ENCODE measurements around the gene EIF4G3. TPM values are rescaled to one million over a fixed set of nuclear protein-coding genes. Genes with fewer than 3 reads are reported as not detected.
"Not testable (repeated sequence)": the region's sequence is repeated elsewhere in the genome, so short reads cannot be mapped to it uniquely, and the experiment has no call there.

EIF4G3 gene
- total RNA-seq, 1 donor, result 23.0 TPM

DNA sequence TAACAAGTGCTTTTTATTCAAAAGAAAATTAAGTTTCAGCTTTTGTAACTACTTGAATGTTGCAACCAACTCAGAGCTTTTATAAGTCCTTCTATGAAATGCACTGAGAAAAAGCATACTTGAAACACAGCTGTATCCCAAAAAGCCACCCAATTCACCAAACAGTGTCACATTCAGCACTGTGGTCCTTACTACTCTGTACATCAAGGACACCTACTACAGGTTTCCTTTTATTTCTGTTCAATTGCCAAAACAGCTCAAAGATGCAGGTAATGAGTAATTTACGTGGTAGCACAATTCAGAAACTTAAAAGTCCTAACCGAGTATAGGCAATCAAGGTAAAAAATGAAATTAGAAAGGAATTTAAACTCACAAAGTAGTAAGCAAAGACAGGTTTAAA is 2.5 kb downstream of the EIF4G3 start:
- no peaks in the 10 kb centered on the region for H3K27me3 ChIP-seq (ENCODE audit: insufficient read depth, low read length)
- H3K9me3 ChIP-seq (ENCODE audit: low read depth, low read length), result no peaks in the 10 kb centered on the region
- H3K4me3 ChIP-seq (ENCODE audit: low read length), result no peak overlapping the region
- peaks cover 24% of the 10 kb centered on the region for H3K4me1 ChIP-seq (ENCODE audit: insufficient read depth, low read length)

DNA sequence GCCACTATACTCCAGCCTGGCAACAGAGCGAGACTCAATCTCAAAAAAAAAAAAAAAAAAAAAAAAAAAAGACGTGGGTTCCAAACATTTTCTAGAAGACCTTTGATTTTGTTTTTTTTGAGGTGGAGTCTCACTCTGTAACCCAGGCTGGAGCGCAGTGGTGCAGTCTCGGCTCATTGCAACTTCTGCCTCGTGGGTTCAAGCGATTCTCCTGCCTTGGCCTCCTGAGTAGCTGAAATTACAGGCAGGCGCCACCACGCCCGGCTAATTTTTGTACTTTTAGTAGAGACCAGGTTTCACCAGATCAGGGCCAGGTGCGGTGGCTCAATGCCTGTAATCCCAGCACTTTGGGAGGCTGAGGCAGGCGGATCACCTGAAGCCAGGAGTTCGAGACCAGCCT is 3.6 kb downstream of the EIF4G3 start:
- H3K4me3 ChIP-seq (ENCODE audit: low read length); H3K27me3 ChIP-seq (ENCODE audit: insufficient read depth, low read length); H3K9me3 ChIP-seq (ENCODE audit: low read depth, low read length): not testable (repeated sequence)
- peaks cover 24% of the 10 kb centered on the region for H3K4me1 ChIP-seq (ENCODE audit: insufficient read depth, low read length)

DNA sequence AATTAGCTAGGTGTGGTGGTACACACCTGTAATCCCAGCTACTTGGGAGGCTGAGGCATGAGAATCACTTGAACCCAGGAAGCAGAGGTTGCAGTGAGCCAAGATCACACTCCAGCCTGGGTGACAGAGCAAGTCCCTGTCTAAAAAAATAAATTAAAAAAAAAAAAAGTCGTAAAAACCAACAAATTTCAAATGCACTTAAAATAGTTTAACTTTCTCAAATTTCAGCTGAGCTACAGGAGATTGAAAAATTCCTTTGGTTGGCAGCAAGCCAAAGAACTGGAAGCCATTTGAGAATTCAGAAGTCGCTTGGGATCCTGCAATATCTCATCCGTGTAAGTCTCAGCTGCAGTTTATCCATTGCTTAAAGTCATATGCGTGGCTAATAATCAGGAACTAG is 5.9 kb downstream of the EIF4G3 start:
- peaks cover 24% of the 10 kb centered on the region for H3K4me1 ChIP-seq (ENCODE audit: insufficient read depth, low read length)
- not testable (repeated sequence) for H3K9me3 ChIP-seq (ENCODE audit: low read depth, low read length); H3K4me3 ChIP-seq (ENCODE audit: low read length); H3K27me3 ChIP-seq (ENCODE audit: insufficient read depth, low read length)

DNA sequence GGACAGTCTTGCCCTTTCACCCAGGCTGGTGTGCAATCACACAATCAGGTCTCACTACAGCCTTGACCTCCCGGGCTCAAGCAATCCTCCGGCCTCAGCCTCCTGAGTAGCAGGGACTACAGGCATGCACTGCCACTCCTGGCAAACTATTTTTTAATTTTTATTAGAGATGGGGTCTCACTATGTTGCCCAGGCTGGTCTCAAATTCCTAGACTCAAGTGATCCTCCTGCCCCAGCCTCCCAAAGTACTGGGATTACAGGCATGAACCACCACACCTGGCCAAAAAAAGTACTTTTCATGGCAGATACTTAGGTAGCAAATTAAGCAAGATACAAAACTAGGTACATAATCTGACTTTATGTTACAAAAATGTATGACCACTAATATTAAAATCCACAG is 8.3 kb downstream of the EIF4G3 start:
- Histone ChIP-seq H3K9me3 (ENCODE audit: low read depth, low read length) (no peaks in the 10 kb centered on the region), H3K27me3 (ENCODE audit: insufficient read depth, low read length) (no peaks in the 10 kb centered on the region), H3K4me1 (ENCODE audit: insufficient read depth, low read length) (peaks cover 13% of the 10 kb centered on the region), H3K4me3 (ENCODE audit: low read length) (no peak overlapping the region)

DNA sequence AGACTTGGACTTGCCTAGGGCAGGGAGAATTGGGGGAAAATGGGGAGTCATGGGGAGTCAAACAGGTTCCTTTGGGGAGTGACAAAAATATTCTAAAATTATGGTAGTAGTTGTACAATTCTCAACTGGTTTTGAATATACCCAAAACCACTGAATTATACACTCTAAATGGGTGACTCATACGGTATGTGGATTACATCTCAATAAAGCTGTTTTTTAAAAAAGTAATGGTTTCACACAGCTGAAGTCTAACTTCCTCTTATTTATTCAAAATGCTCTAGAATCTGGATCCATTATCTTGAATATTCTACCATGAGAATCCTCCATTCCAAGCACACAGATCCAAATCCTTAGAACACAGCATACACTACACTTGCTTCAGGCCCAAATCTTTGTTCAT is 11.1 kb downstream of the EIF4G3 start:
- Histone ChIP-seq H3K4me1 (ENCODE audit: insufficient read depth, low read length) (peaks cover 13% of the 10 kb centered on the region), H3K9me3 (ENCODE audit: low read depth, low read length) (no peaks in the 10 kb centered on the region), H3K4me3 (ENCODE audit: low read length) (no peak overlapping the region), H3K27me3 (ENCODE audit: insufficient read depth, low read length) (no peaks in the 10 kb centered on the region)

DNA sequence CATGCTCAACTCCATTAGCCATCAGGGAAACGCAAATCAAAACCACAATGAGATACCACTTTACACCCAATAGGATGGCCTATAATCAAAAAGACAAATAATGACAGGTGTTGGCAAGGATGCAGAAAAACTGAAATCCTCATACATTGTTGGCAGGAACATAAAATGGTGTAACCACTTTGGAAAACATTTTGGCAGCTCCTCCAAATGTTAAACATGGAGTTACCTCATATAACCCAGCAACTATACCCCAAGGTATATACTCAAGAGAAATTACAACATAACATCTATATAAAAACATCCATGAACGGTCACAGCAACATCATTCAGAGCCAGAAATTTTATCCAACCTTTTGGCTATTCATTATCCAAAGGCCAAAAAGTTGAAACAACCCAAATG is 11.6 kb downstream of the EIF4G3 start:
- Histone ChIP-seq H3K4me1 (ENCODE audit: insufficient read depth, low read length) (peaks cover 13% of the 10 kb centered on the region), H3K4me3 (ENCODE audit: low read length) (no peak overlapping the region), H3K27me3 (ENCODE audit: insufficient read depth, low read length) (no peaks in the 10 kb centered on the region), H3K9me3 (ENCODE audit: low read depth, low read length) (no peaks in the 10 kb centered on the region)

DNA sequence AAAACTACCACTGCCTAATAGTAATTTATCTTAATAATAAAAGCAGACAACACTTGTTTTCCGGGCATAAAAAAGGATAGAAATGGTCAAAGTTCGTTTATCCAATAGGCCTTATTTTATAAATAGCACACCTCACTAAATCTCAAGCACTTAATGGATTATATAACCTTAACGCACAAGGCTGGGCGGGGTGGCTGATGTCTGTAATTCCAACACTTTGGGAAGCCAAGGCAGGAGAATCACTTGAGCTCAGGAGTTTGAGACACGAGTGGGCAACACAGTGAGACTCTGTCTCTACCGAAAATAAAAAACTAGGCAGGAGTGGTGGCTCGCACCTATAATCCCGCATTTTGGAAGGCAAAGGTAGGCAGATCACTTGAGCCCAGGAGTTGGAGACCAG is 12.4 kb downstream of the EIF4G3 start:
- no peaks in the 10 kb centered on the region for H3K27me3 ChIP-seq (ENCODE audit: insufficient read depth, low read length)
- no peak overlapping the region for H3K4me3 ChIP-seq (ENCODE audit: low read length)
- no peaks in the 10 kb centered on the region for H3K9me3 ChIP-seq (ENCODE audit: low read depth, low read length)
- peaks cover 13% of the 10 kb centered on the region for H3K4me1 ChIP-seq (ENCODE audit: insufficient read depth, low read length)

DNA sequence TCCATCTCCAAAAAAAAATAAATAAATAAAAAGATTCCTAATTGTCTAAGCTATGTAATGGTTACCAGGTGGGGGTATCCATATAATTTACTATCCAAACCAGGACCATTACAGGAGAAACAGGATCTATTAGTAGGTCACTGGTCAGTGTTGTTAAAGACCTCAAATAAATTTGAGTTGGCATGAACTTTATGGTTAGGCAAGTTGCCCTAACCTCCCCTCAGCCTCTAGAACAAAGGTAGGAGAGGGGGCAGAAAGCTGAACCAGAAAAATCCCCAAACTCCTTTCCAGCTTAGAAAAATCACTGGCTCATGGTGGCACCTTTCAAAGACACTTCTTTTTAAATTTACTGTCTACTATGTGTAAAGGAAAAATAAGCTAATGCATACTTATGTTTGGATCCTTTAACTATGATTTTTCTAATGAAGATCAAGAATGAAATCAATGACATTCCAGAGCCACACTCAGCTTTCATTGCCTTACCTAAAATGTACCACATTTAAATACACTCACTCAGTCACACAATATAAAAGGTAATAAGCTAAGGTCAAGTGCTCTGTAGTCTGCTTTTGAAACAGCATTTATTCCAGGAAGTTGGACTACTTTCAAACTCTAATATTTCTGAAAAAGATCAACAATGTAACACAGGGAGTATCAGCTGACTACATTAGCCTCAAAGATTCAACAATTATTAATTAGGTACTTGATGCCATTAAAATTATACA is 13.8 kb downstream of the EIF4G3 start:
- Histone ChIP-seq H3K4me3 (ENCODE audit: low read length) (no peak overlapping the region), H3K4me1 (ENCODE audit: insufficient read depth, low read length) (peaks cover 13% of the 10 kb centered on the region), H3K9me3 (ENCODE audit: low read depth, low read length) (no peaks in the 10 kb centered on the region), H3K27me3 (ENCODE audit: insufficient read depth, low read length) (no peaks in the 10 kb centered on the region)

DNA sequence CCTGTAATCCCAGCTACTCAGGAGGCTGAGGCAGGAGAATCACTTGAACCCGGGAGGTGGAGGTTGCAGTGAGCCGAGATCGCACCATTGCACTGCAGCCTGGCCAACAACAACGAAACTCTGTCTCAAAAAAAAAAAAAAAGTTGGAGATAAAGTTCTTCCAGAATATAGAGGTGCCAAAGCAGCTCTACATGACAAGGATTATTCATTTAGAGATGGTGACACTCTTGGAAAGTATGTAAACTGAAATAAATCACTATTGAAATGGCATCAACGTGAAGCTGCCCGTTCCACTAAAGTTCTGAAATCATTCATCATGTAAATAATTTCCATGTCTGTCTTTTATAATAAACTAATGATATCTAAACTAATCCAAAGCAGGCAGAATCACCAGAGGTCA is 14.9 kb downstream of the EIF4G3 start:
- no peaks in the 10 kb centered on the region for H3K27me3 ChIP-seq (ENCODE audit: insufficient read depth, low read length)
- H3K4me1 ChIP-seq (ENCODE audit: insufficient read depth, low read length), result peaks cover 18% of the 10 kb centered on the region
- no peaks in the 10 kb centered on the region for H3K9me3 ChIP-seq (ENCODE audit: low read depth, low read length)
- H3K4me3 ChIP-seq (ENCODE audit: low read length), result no peak overlapping the region

DNA sequence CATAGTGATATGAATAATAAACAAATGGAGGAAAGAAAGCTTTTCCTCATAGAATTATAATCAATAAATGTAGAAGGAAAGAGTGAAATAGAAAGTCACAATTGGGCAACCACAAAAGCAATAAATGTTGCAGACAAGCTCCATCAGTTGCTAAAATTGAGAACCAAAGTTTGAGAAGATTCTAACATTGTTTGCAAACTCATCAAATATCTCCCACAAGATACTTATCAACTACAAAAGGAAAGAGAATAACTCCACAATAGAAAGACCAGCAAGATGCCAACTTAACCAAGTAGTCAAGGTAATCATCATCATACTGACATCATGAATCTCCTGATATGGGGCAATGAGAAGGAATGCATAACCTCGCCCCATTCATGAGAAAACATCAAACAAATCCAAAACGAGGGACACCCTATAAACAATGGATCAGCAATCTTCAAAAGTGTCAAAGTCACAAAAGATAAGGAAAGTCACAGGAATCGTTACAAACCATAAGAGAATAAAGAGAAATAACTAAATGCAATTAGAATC is 16.4 kb downstream of the EIF4G3 start:
- H3K27me3 ChIP-seq (ENCODE audit: insufficient read depth, low read length), result no peaks in the 10 kb centered on the region
- H3K4me3 ChIP-seq (ENCODE audit: low read length), result no peak overlapping the region
- peaks cover 13% of the 10 kb centered on the region for H3K4me1 ChIP-seq (ENCODE audit: insufficient read depth, low read length)
- no peaks in the 10 kb centered on the region for H3K9me3 ChIP-seq (ENCODE audit: low read depth, low read length)

DNA sequence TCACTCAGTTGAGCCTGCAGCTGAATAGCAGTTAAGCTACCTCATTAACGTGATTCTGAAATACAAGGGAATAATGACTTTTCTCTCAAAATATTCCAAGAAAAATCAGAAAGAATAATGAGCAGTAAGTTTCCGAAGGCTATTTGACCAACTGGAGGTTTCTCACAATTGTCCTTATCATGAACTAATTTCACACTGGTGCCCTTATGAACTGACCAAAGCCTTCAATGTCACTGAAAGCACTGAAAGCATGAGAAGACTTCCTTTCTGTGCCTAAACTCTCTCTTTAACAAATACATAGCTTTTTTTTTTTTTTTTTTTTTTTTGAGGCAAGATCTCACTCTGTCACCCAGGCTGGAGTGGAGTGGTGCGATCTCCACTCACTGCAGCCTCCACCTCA is 18.8 kb downstream of the EIF4G3 start:
- H3K9me3 ChIP-seq (ENCODE audit: low read depth, low read length), result no peaks in the 10 kb centered on the region
- H3K4me1 ChIP-seq (ENCODE audit: insufficient read depth, low read length), result peaks cover 9% of the 10 kb centered on the region
- H3K27me3 ChIP-seq (ENCODE audit: insufficient read depth, low read length), result no peaks in the 10 kb centered on the region
- H3K4me3 ChIP-seq (ENCODE audit: low read length), result no peak overlapping the region

DNA sequence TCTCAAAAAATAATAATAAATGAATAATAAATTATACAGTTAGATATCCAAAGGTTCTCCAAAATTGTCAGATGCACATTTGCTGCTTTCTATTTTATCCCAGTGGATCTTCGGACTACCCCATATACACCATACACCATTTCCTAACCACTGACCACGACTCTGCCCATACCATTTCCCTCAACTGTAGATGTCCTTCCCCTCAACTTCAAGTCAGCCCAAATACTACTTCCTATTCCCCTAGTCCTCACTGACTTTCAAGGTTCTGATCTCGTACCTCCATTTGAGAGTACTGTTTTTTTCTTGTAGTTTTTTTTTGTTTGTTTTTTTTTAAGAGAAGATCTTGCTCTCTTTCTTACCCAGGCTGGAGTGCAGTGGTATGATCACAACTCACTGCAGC is 19.6 kb downstream of the EIF4G3 start:
- Histone ChIP-seq H3K9me3 (ENCODE audit: low read depth, low read length) (no peaks in the 10 kb centered on the region), H3K4me1 (ENCODE audit: insufficient read depth, low read length) (peaks cover 9% of the 10 kb centered on the region), H3K27me3 (ENCODE audit: insufficient read depth, low read length) (no peaks in the 10 kb centered on the region), H3K4me3 (ENCODE audit: low read length) (no peak overlapping the region)

DNA sequence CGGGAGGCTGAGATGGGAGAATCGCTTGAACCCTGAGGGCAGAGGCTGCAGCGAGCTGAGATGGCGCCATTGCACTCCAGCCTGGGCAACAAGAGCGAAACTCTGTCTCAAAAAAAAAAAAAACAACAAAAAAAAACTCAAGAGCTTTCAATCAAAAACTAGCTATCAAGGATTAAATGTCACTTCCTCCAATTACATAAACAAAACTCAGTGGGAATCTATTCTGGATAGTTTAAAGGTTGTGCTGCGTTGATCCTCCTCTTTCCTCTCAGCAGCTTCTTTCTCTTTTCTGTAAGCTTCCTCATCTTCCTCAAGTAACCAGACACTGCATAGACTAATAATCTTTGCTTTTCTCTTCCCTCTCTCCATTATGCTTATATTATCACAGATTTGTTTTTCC is 20.7 kb downstream of the EIF4G3 start:
- H3K27me3 ChIP-seq (ENCODE audit: insufficient read depth, low read length), result no peaks in the 10 kb centered on the region
- no peak overlapping the region for H3K4me3 ChIP-seq (ENCODE audit: low read length)
- H3K4me1 ChIP-seq (ENCODE audit: insufficient read depth, low read length), result peaks cover 9% of the 10 kb centered on the region
- no peaks in the 10 kb centered on the region for H3K9me3 ChIP-seq (ENCODE audit: low read depth, low read length)

DNA sequence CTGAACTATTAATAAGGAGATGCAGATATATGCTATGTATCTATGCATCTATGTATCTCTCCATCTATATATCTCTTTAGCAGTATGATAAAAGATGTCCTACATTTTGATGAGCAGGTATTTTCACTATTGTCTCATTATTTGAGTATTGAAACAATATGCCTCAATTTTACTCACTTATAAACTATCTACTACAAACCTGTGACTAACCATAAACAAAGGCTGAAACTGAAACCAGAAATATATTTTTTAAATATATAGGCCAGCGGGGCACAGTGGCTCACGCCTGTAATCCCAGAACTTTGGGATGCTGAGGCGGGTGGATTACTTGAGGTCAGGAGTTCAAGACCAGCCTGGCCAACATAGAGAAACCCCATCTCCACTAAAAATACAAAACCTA is 22.0 kb downstream of the EIF4G3 start:
- no peaks in the 10 kb centered on the region for H3K9me3 ChIP-seq (ENCODE audit: low read depth, low read length)
- H3K27me3 ChIP-seq (ENCODE audit: insufficient read depth, low read length), result no peaks in the 10 kb centered on the region
- H3K4me3 ChIP-seq (ENCODE audit: low read length), result no peak overlapping the region
- peaks cover 14% of the 10 kb centered on the region for H3K4me1 ChIP-seq (ENCODE audit: insufficient read depth, low read length)

DNA sequence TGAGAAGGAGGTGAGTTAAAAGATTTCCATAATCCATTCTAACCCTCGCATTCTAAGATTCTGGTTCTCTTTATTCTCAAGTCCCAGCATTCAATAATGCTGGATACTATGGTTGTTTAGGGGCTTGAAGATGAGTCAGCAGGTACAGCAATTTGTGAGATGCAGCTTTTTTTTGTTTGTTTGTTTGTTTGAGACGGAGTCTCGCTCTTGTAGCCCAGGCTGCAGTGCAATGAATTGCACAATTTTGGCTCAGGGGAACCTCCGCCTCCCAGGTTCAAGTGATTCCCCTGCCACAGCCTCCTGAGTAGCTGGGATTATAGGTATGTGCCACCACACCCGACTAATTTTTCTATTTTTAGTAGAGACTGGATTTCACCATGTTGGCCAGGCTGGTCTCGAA is 23.3 kb downstream of the EIF4G3 start:
- Histone ChIP-seq H3K4me1 (ENCODE audit: insufficient read depth, low read length) (peaks cover 16% of the 10 kb centered on the region), H3K4me3 (ENCODE audit: low read length) (no peak overlapping the region), H3K9me3 (ENCODE audit: low read depth, low read length) (no peaks in the 10 kb centered on the region), H3K27me3 (ENCODE audit: insufficient read depth, low read length) (no peaks in the 10 kb centered on the region)

DNA sequence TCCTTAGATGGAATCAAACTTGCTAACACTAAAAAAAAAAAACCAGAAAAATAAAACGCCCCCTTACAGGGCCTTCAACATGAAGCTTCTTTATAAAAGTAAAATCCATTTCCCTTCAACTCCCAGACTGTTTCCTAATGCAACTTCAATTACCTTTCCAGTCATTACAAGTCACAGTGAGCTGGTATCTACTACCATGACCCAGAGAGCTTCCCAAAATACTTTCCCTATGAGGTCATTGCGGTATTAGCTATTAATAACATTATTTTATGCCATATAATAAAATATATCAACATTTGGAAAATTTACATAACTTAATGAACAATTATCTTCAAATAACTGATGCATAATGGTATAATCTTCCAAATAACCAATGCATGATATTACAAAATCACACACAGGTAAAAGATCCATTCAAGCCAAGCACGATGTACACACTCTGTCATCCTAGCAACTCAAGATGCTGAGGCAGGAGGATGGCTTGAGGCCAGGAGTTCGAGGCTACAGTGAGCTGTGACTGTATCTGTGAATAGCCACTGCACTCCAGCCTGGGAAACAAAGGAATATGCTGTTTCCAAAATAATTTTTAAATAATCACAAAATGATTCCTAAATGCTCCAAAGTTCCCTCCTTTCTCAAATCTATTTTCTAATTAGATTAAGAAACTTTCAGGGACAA is 24.1 kb downstream of the EIF4G3 start:
- Histone ChIP-seq H3K4me1 (ENCODE audit: insufficient read depth, low read length) (peaks cover 16% of the 10 kb centered on the region), H3K4me3 (ENCODE audit: low read length) (no peak overlapping the region), H3K9me3 (ENCODE audit: low read depth, low read length) (no peaks in the 10 kb centered on the region), H3K27me3 (ENCODE audit: insufficient read depth, low read length) (no peaks in the 10 kb centered on the region)

Measured in mononuclear cell (primary cell).